HepG2 (cell line): ENCODE results near the gene DALRD3. TPM values are rescaled to one million over a fixed set of nuclear protein-coding genes. Genes with fewer than 3 reads are reported as not detected.

Source experiments
- ATAC-seq: fragments of 200-7000 bp; cut with Tn5 transposase; 3 replicates; pipeline ENCODE4 v1.9.1; 2020; ENCODE audit warnings: mild to moderate bottlenecking, moderate library complexity
- BruUV-seq: library from RNA; stranded (reverse); fragments of 400-500 nt; replicated peaks from 2 replicates; lab custom pipeline; 2021; lab: Mats Ljungman, UMichigan
- CTCF ChIA-PET: fragments of 300-600 bp; formaldehyde crosslinking; extraction: SDS; loops from one replicate; lab custom pipeline; 2021; ENCODE audit warnings: low total read pairs, inconsistent platforms, low intra/inter-chr PET ratio; lab: Yijun Ruan, JAX
- POLR2A ChIA-PET: fragments of 350-600 bp; sonication (Branson Sonifier 250); formaldehyde crosslinking; loops from one replicate; lab custom pipeline; 2020; ENCODE audit warnings: antibody characterized with exemption, inconsistent platforms; lab: Yijun Ruan, JAX
- DNase-seq: peaks from one replicate; pipeline ENCODE4 v3.0.0-alpha.2; 2015; ENCODE audit warnings: low spot score
- FAIRE-seq: peaks from 3 replicates; lab custom pipeline; 2011; peaks lifted over from hg19 to GRCh38; lab: Jason Lieb, UNC
- H2AFZ ChIP-seq: one replicate; pipeline ENCODE4 v1.6.1; 2011; ENCODE audit warnings: low read length, inconsistent platforms
- H3K27ac ChIP-seq: fragments of 300-600 bp; 3 replicates; pipeline ENCODE4 v1.8.0; 2011; ENCODE audit warnings: mixed run types, mild to moderate bottlenecking, mixed read lengths, low read length, inconsistent platforms; ENCODE audit not compliant: insufficient read depth; ENCODE audit errors: extremely low read length
- H3K27me3 ChIP-seq, 2 experiments: fragments of 200-600 bp in 1 of 2; 2 replicates in 1 of 2; 3 replicates in 1 of 2; pipeline versions ENCODE4 v1.6.0 to v1.8.0; 2011; ENCODE audit warnings: low read length in 2 of 2, mild to moderate bottlenecking in 2 of 2, moderate library complexity in 2 of 2, inconsistent platforms in 1 of 2; ENCODE audit not compliant: insufficient read depth in 2 of 2, control insufficient read depth in 1 of 2
- H3K36me3 ChIP-seq, 2 experiments: fragments of 200-600 bp in 1 of 2; replicated peaks in 1 of 2; 2 replicates in 1 of 2; 3 replicates in 1 of 2; pipeline versions ENCODE4 v1.5.1 to v1.8.0; 2011; ENCODE audit warnings: low read length in 2 of 2, inconsistent platforms in 1 of 2; ENCODE audit not compliant: insufficient read depth in 2 of 2, control insufficient read depth in 1 of 2
- H3K4me1 ChIP-seq: 2 replicates; pipeline ENCODE4 v1.5.1; 2012; ENCODE audit warnings: low read length, inconsistent platforms; ENCODE audit not compliant: insufficient read depth
- H3K4me2 ChIP-seq: 2 replicates; pipeline ENCODE4 v1.6.0; 2011; ENCODE audit warnings: low read depth, low read length, inconsistent platforms
- H3K4me3 ChIP-seq, 3 experiments: fragments of 200-600 bp in 1 of 3; sonication (generic), shearing (Covaris generic) in 1 of 3; replicated peaks in 1 of 3; 2 replicates each; pipeline ENCODE4 v1.5.1; 2011 to 2016; ENCODE audit warnings: low read length in 3 of 3, inconsistent platforms in 2 of 3, low read depth in 2 of 3, mild to moderate bottlenecking in 2 of 3, control low read depth in 1 of 3, mixed read lengths in 1 of 3; ENCODE audit not compliant: insufficient read depth in 1 of 3
- H3K79me2 ChIP-seq: one replicate; pipeline ENCODE4 v1.6.1; 2011; ENCODE audit warnings: low read length, inconsistent platforms; ENCODE audit not compliant: insufficient read depth
- H3K9ac ChIP-seq: 2 replicates; pipeline ENCODE4 v1.6.0; 2011; ENCODE audit warnings: mild to moderate bottlenecking, low read depth, low read length, inconsistent platforms; ENCODE audit not compliant: insufficient read depth
- H3K9me3 ChIP-seq: 2 replicates; pipeline ENCODE4 v1.5.1; 2012; ENCODE audit warnings: mild to moderate bottlenecking, low read length
- H4K20me1 ChIP-seq: 2 replicates; pipeline ENCODE4 v1.6.0; 2011; ENCODE audit warnings: inconsistent platforms, mild to moderate bottlenecking, low read length, moderate library complexity; ENCODE audit not compliant: insufficient read depth
- FOXO1 ChIP-seq: sonication (generic); formaldehyde crosslinking; IDR thresholded peaks from 2 replicates; pipeline ENCODE4 v1.4.0; 2020; ENCODE audit warnings: missing genetic modification reagents
- KDM4B ChIP-seq: sonication (generic); formaldehyde crosslinking; IDR thresholded peaks from 2 replicates; pipeline ENCODE4 v1.4.0; 2020; ENCODE audit warnings: missing genetic modification reagents
- MED1 ChIP-seq: sonication (generic); formaldehyde crosslinking; IDR thresholded peaks from 2 replicates; pipeline ENCODE4 v1.4.0; 2020; ENCODE audit warnings: missing genetic modification reagents
- NFKBIZ ChIP-seq: IDR thresholded peaks from 2 replicates; pipeline ENCODE4 v1.6.1; 2018; ENCODE audit warnings: missing genetic modification reagents, missing compliant biosample characterization
- PPARG ChIP-seq: conservative IDR thresholded peaks from 2 replicates; pipeline ENCODE4 v1.6.1; 2016; ENCODE audit warnings: missing biosample characterization, missing genetic modification reagents
- TAF1 ChIP-seq: sonication (generic); formaldehyde crosslinking; IDR thresholded peaks from 2 replicates; pipeline ENCODE4 v1.4.0; 2020; ENCODE audit warnings: missing genetic modification reagents
- TBX2 ChIP-seq: sonication (generic); formaldehyde crosslinking; IDR thresholded peaks from 2 replicates; pipeline ENCODE4 v1.5.0; 2020; ENCODE audit warnings: missing genetic modification reagents, mild to moderate bottlenecking, borderline replicate concordance
- ZNF569 ChIP-seq: sonication (generic); formaldehyde crosslinking; IDR thresholded peaks from 2 replicates; pipeline ENCODE4 v1.5.0; 2020; ENCODE audit warnings: mild to moderate bottlenecking, missing genetic modification reagents, moderate library complexity, borderline replicate concordance
- ZNF792 ChIP-seq: IDR thresholded peaks from 2 replicates; pipeline ENCODE4 v1.6.1; 2016
- WGBS: methylation state at CpG from one replicate; pipeline ENCODE4 v1.1.6; 2017; ENCODE audit warnings: low lambda C conversion rate; 5-methylcytosine and 5-hydroxymethylcytosine counted together
- in situ Hi-C: cut with HindIII; loops from 2 replicates; pipeline ENCODE4 v1.10.0; 2017; ENCODE audit warnings: low pct_unique_long_range_greater_than_20kb; ENCODE audit not compliant: extremely low pct_ligation_motif_present
- intact Hi-C: fragments of 100-400 bp; cut with micrococcal nuclease; formaldehyde crosslinking; loops from one replicate; pipeline ENCODE4 v1.10.0; 2022; ENCODE audit not compliant: unreplicated experiment
- polyA plus RNA-seq, 8 experiments: library from polyadenylated mRNA; depleted of rRNA in 3 of 8; stranded (reverse) in 7 of 8; unstranded in 1 of 8; fragments of >200 nt; fragmentation: Illumina TruSeq in 4 of 8; extraction: Trizol in 4 of 8; gene quantifications; 2 replicates each; pipeline versions ENCODE4 v1.2.1 to v1.2.3, GENCODE V29; 2011 to 2016; ENCODE audit warnings: low read depth in 4 of 8, missing spikeins in 1 of 8, mixed read lengths in 1 of 8; ENCODE audit not compliant: insufficient read depth in 1 of 8
- total RNA-seq, 5 experiments: library from RNA; depleted of rRNA; stranded (reverse); fragments of >200 nt; fragmentation: Illumina TruSeq; extraction: Trizol; gene quantifications; 2 replicates each; pipeline ENCODE4 v1.2.3, GENCODE V29; 2016; ENCODE audit warnings: low read depth in 1 of 5
- TF ChIP-seq, protein P1 (sequence below): sonication (generic); formaldehyde crosslinking; IDR thresholded peaks from 2 replicates; pipeline ENCODE4 v1.5.1; 2020; ENCODE audit warnings: missing genetic modification reagents, mild to moderate bottlenecking, borderline replicate concordance

Gene DALRD3
- total and polyA plus RNA-seq, 2 of the 13 experiments (the other 11 are each of a cell fraction or from before 2014, with no cell fraction given): 19.9 to 36.5 TPM

- no peaks in the 10 kb centered on the region for H3K27me3 ChIP-seq
- peaks cover 21% of the 10 kb centered on the region for H3K4me1 ChIP-seq
- no peak overlapping the region for H3K4me2 ChIP-seq
- in situ Hi-C loops: no loop called here
- H3K9me3 ChIP-seq: no peaks in the 10 kb centered on the region
- DNase-seq (no peak), ATAC-seq (no peak), FAIRE-seq (no peak)
- no peak overlapping the region for H3K9ac ChIP-seq
- CTCF ChIA-PET: interaction anchor here (1.5 kb wide), 1 partner anchor 24 kb away, joined by 3 read pairs; no protein-coding TSS in a partner anchor
- H3K27ac ChIP-seq: no peak overlapping the region
- TF ChIP-seq, protein P1, sequence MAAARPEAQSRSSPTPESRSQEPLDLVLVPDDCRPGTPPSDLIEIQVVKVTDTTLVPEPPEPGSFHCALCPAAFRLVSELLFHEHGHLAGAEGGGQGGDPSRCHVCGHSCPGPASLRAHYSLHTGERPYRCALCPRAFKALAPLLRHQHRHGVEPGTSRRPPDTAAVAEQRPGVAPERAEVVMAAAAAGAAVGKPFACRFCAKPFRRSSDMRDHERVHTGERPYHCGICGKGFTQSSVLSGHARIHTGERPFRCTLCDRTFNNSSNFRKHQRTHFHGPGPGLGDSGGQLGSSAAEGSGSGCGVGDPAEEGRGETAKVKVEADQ (CRISPR knock-in tag): no peak
- TF ChIP-seq TAF1 (CRISPR knock-in tag) (no peak), FOXO1 (no peak), ZNF569 (CRISPR knock-in tag) (no peak), TBX2 (no peak), NFKBIZ (CRISPR knock-in tag) (no peak), PPARG (CRISPR knock-in tag) (no peak), KDM4B (no peak), ZNF792 (no peak), MED1 (CRISPR knock-in tag) (no peak)
- BruUV-seq: no TSS peak
- peaks cover 34% of the 10 kb centered on the region for H4K20me1 ChIP-seq
- intact Hi-C loops: no loop called here
- no peak overlapping the region for H2AFZ ChIP-seq
- H3K79me2 ChIP-seq: peaks cover 31% of the 10 kb centered on the region
- no peak overlapping the region for H3K4me3 ChIP-seq
- WGBS: 100% methylated on average over 5 of the region's 17 CpGs
- H3K36me3 ChIP-seq: peaks cover 20 to 48% of the 10 kb centered on the region in 2 experiments
- POLR2A ChIA-PET: interaction anchor here (1.9 to 12.8 kb wide), 3 partner anchors 10 to 25 kb away, joined by 6 to 280 read pairs (median 9); partner anchors contain the start of genes DALRD3, IMPDH2 and NDUFAF3
Measured at GRCh38 chr3:49012441-49013017, 5.9 kb downstream of the DALRD3 start.
